Right lobe of liver (tissue), 6 donors: ENCODE measurements around the gene ZNF519. TPM values are rescaled to one million over a fixed set of nuclear protein-coding genes. Genes with fewer than 3 reads are reported as not detected.

ENCODE experiments used
- ATAC-seq, 4 donors: fragments of 200-7000 bp; cut with Tn5 transposase; one replicate each; pipeline ENCODE4 v1.9.1; 2020; ENCODE audit warnings: mild to moderate bottlenecking in 4 of 4, moderate library complexity in 4 of 4
- DNase-seq, 3 donors: peaks; one replicate each; pipeline ENCODE4 v3.0.0-alpha.2; 2020
- H3K27ac ChIP-seq, 3 donors: fragments of 200-600 bp; one replicate each; pipeline ENCODE4 v1.8.0; 2022
- H3K27me3 ChIP-seq, 2 donors: fragments of 200-600 bp; one replicate each; pipeline ENCODE4 v1.8.0; 2022
- H3K36me3 ChIP-seq, 4 donors: fragments of 200-600 bp; sonication (generic) in 1 of 4; one replicate each; pipeline versions ENCODE4 v1.5.1 to v1.8.0; 2017 to 2022; ENCODE audit warnings: control low read depth in 1 of 4
- H3K4me1 ChIP-seq, 4 donors: fragments of 200-600 bp; sonication (generic) in 1 of 4; one replicate each; pipeline versions ENCODE4 v1.5.1 to v1.8.0; 2017 to 2022; ENCODE audit warnings: control low read depth in 1 of 4
- H3K4me3 ChIP-seq, 3 donors: fragments of 200-600 bp; one replicate each; pipeline ENCODE4 v1.8.0; 2022
- H3K9me3 ChIP-seq, 4 donors: fragments of 200-600 bp; sonication (generic) in 1 of 4; one replicate each; pipeline versions ENCODE4 v1.5.1 to v1.8.0; 2017 to 2022; ENCODE audit warnings: control low read depth in 1 of 4
- POLR2A ChIP-seq: fragments of 450-650 bp; IDR thresholded peaks from one replicate; pipeline ENCODE4 v1.6.1; 2017; ENCODE audit warnings: antibody characterized with exemption, mild to moderate bottlenecking
- WGBS: methylation state at CpG from one replicate; pipeline ENCODE4 v1.1.6; 2018; ENCODE audit warnings: low coverage, low lambda C conversion rate; ENCODE audit not compliant: insufficient coverage; ENCODE audit errors: missing lambda C conversion rate; 5-methylcytosine and 5-hydroxymethylcytosine counted together
- intact Hi-C, 2 donors: fragments of 100-400 bp; cut with DNase I; formaldehyde crosslinking; loops; one replicate each; pipeline versions ENCODE4 v1.11.2 to v1.14.1; 2022
- total RNA-seq, 6 experiments: library from RNA; depleted of rRNA in 2 of 6; stranded (reverse); fragments of >200 nt in 2 of 6; fragmentation: NEBNext Ultra II Directional in 3 of 6; extraction: Animal tissue kit (Norgen Biotek cat#: 25700) in 3 of 6; gene quantifications; one replicate each; pipeline versions ENCODE4 v1.1.0 to v1.2.4, GENCODE V29; 2016 to 2023
- TF ChIP-seq, protein P1 (sequence below), 4 donors: fragments of 200-600 bp in 3 of 4; fragments of 450-650 bp in 1 of 4; IDR thresholded peaks; one replicate each; pipeline versions ENCODE4 v1.5.1 to v1.8.0; 2016 to 2022; ENCODE audit warnings: antibody characterized with exemption in 4 of 4, mild to moderate bottlenecking in 2 of 4
- donor health status: DM: no; HTN: yes; CAD: no.
- donor health status: DM: no; HTN: no; CAD: no.
- donor health status: DM: no; HTN: no; CAD: no.
- donor health status: DM: no; HTN: yes; CAD: no.
- donor health status: DM: no; HTN: yes; CAD: no.

Gene ZNF519
- total RNA-seq, 6 experiments from 2014 or later: 0.66 to 2.1 (median 1.5) TPM

DNA sequence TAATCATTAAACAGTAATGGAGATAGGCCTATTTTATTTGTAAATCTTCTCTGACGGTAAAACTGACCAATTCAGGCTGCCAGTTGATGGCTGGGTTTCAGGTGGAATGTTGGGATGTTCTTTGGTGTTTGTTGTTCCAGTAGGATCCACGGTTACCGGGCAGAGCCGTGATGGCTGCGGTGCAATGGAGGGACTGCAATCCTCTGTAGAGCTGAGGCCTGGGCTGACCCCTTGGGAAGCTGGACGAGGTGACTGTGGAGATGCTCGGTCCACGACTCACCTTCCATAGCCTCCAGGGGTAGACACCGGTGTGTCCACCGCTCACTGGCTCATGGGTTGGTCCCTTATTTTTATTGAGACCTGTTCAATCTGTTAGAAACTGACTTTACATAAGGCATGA lies 42.5 kb downstream of the ZNF519 start:
- DNase-seq (no peak), ATAC-seq (no peak)
- Histone ChIP-seq H3K27me3 (no peaks in the 10 kb centered on the region), H3K27ac (no peak overlapping the region), H3K36me3 (no peaks in the 10 kb centered on the region), H3K4me3 (no peak overlapping the region), H3K4me1 (no peaks in the 10 kb centered on the region), H3K9me3 (no peaks in the 10 kb centered on the region)
- intact Hi-C loops: no loop called here
- 95% methylated on average over 6 of the region's 10 CpGs for WGBS
- TF ChIP-seq, protein P1, sequence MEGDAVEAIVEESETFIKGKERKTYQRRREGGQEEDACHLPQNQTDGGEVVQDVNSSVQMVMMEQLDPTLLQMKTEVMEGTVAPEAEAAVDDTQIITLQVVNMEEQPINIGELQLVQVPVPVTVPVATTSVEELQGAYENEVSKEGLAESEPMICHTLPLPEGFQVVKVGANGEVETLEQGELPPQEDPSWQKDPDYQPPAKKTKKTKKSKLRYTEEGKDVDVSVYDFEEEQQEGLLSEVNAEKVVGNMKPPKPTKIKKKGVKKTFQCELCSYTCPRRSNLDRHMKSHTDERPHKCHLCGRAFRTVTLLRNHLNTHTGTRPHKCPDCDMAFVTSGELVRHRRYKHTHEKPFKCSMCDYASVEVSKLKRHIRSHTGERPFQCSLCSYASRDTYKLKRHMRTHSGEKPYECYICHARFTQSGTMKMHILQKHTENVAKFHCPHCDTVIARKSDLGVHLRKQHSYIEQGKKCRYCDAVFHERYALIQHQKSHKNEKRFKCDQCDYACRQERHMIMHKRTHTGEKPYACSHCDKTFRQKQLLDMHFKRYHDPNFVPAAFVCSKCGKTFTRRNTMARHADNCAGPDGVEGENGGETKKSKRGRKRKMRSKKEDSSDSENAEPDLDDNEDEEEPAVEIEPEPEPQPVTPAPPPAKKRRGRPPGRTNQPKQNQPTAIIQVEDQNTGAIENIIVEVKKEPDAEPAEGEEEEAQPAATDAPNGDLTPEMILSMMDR (IDR thresholded peaks at IDR 0.05): no peak
- TF ChIP-seq POLR2A: no peak

GRCh38 chr18:14089191-14089590 lies 43.0 kb downstream of the ZNF519 start:
- Histone ChIP-seq H3K4me1 (no peaks in the 10 kb centered on the region), H3K36me3 (no peaks in the 10 kb centered on the region), H3K4me3 (no peak overlapping the region), H3K27ac (no peak overlapping the region), H3K9me3 (no peaks in the 10 kb centered on the region), H3K27me3 (no peaks in the 10 kb centered on the region)
- TF ChIP-seq, protein P1 (IDR thresholded peaks at IDR 0.05): no peak
- WGBS: 88% methylated on average over 2 of the region's 2 CpGs
- DNase-seq: no peak
- no peak for ATAC-seq
- intact Hi-C loops: no loop called here

GRCh38 chr18:14086458-14087231 lies 45.6 kb downstream of the ZNF519 start:
- H3K27me3 ChIP-seq: no peaks in the 10 kb centered on the region
- no peak for TF ChIP-seq POLR2A
- TF ChIP-seq, protein P1 (IDR thresholded peaks at IDR 0.05): peak; percentile 36 to 56 (median 46)
- ATAC-seq (peak; percentile 26 to 64 (median 50)), DNase-seq (no peak)
- no peak overlapping the region for H3K27ac ChIP-seq
- 33% methylated on average over 9 of the region's 9 CpGs for WGBS
- no peaks in the 10 kb centered on the region for H3K9me3 ChIP-seq
- no peaks in the 10 kb centered on the region for H3K4me1 ChIP-seq
- H3K36me3 ChIP-seq: no peaks in the 10 kb centered on the region
- no peak overlapping the region for H3K4me3 ChIP-seq
- intact Hi-C loops: no loop called here

DNA sequence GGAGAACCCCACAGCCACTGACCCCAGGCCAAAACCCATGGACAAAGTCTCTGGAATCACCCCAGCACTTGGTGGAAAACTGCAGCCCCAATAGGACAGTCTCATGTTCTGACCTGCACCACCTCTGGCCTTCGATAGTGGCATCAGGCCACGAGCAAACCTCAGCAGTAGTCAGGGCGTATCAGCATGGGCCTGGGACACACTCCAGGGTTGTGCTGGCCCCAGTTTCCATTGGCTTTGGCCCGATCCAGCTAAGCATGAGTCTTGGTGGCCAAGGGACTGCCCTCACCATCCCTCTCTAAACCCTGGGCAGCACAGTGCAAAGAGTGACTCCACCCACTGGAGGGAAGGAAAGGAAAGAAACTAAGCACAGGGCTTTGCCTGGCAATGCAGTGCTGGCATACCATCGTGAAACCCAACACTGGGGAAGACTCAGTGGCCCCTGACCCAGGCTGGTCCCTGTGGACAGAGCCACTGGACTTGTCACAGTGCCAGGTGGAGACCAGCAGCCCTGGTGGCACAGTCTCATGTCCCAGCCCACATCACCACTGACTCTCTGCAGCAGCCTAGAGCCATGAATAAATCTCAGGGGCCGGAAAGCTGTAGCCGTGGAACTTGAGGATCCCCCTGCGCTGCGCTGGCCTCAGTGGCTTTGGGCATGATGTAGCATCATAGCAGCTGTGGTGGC lies 46.3 kb downstream of the ZNF519 start:
- TF ChIP-seq POLR2A: no peak
- TF ChIP-seq, protein P1 (IDR thresholded peaks at IDR 0.05): no peak
- Histone ChIP-seq H3K27me3 (no peaks in the 10 kb centered on the region), H3K9me3 (no peaks in the 10 kb centered on the region), H3K36me3 (no peaks in the 10 kb centered on the region), H3K4me1 (no peaks in the 10 kb centered on the region), H3K27ac (no peak overlapping the region), H3K4me3 (no peak overlapping the region)
- intact Hi-C loops: no loop called here
- DNase-seq: no peak
- peak in 1 of 4 donors; percentile 17 for ATAC-seq
- 20% methylated on average over 1 of the region's 9 CpGs for WGBS
